HG03378 (cell line): ENCODE measurements around the gene FMO5.
"Not testable (repeated sequence)": the region's sequence is repeated elsewhere in the genome, so short reads cannot be mapped to it uniquely, and the experiment has no call there.

Source experiments
- ATAC-seq: cut with Tn5 transposase; IDR thresholded peaks from one replicate; pipeline ENCODE4 v1.9.1; 2021; ENCODE audit warnings: mild to moderate bottlenecking, moderate library complexity; ENCODE audit not compliant: unreplicated experiment

FMO5 gene

DNA sequence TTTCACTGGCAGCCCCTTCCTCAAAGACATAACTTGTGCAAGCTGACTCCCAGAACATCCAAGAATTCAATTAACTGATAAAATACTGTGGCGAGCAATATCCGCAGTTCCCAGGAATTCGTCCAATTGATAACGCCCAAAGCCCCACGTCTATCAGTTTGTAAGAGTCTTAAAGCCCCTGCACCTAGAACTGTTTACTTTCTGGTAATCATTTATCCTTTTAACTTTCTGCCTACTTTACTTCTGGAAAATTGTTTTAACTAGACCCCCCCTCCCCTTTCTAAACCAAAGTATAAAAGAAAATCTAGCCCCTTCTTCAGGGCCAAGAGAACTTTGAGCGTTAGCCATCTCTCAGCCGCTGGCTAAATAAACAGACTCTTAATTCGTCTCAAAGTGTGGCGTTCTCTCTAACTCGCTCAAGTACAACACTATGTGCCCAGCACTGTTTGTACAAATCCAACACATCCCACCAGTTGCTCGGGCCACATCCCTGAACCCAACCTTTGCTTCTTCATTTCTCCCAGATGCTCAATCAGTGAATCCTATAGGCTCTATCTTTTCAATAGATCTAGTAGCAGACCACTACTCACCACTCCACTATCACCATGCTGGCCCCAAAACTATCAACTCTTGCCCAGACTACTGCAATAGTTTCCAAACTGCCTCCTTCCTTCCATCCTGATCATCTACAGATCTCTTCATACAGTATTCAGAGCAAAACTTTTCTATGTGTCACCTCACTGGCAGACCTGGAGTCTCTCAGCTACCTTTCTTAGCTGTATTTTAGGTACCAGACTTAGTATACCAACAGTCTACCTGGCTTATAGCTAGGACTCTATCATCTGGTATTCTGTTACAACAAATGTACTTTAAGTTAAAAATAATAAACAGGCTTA, 14.0 kb upstream of the FMO5 start:
- ATAC-seq = no peak

DNA sequence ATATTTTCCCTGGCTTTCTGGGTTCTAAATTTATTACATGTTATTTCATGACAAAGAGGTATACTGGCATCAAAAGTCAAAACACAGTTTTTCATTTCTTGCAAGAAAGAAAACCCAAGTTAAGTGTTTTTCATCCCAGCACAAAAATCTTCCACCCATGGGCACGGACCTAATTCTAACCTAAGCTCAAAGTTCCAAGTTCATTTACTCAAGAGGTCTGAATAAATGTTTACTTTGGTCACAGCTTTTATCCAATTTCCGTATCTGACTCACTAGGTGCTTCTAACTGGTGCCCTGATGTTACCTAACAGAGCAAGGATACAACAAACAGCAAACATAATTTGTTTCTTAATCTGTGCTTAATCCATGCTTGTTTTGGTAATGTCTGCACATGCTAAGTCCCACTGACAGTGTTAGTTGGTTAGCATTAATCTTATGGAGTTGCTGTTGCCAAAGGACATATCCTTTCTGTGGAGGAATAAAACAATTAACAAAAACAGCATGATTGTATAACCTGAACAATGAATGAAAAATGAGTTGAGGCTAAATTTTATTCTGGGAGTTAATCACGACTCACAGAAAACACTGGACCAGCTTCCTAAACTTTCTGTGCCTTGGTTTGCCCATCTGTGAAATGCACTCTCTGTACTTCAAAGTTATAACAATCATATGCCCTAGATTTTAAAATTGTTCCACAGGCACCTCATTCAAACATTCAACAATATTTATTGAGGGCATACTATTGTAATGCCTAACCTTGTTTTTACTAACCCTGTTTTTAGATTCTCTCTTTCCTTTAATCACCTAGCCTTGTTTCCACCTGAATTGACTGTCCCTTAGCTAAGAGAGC, 13.1 kb upstream of the FMO5 start:
- ATAC-seq = no peak

DNA sequence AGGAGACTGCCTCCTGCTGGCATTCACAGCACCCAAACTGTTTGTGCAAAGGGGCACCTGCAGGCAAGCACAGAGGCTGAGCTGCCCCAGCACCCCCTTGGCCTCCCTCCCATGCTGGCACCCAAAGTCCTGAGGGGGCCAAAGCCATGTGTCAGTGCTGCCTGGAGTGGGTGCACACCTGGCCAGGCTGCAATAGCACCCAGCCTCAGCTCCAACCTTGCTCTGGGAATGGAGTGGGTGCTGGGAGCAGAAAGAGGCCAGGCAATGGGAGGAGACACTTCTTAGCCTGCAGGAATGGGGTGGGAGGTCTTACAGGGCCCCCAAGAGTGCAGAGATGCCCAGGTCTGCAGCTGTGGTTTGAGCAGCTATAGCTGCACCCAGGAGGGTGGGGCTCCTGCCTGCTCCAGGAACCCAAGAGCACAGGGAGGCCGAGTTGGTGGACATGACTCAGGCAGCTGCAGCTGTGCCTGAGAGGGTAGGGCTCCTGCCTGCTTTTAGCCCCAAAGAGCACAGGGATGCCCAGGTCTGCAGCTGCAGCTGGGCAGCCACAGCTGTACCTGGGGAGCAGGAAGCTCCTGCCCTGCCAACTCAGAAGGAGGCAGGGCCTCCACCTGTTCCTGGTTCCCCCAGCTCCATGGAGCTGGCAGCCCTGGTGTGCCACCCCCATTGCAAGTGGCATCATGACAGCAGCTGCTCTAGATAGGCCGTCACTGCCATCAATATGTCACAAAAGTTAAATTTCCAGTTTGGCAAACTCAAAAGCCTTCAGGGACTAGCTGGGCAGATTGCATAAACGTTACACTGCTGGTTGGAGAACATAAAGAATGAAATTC, 12.0 kb upstream of the FMO5 start:
- no peak for ATAC-seq

DNA sequence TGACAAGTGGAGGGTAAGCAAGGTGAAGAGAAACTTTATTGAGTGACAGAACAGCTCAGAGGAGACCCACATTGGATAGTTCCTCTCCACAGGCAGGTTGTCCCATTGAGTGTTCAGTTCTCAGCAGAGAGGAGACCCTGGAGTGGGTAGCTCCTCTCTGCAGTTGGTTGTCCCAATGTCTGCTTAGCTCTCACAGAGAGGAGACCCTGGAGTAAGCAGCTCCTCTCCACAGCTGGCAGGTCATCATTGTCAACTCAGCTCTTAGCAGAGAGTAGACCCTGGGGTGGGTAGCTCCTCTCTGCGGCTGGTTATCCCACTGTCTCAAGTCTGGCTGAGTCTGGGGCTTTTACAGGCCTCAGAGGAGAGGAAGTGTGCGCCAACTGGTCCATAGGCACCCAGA, 11.3 kb upstream of the FMO5 start:
- no peak for ATAC-seq

DNA sequence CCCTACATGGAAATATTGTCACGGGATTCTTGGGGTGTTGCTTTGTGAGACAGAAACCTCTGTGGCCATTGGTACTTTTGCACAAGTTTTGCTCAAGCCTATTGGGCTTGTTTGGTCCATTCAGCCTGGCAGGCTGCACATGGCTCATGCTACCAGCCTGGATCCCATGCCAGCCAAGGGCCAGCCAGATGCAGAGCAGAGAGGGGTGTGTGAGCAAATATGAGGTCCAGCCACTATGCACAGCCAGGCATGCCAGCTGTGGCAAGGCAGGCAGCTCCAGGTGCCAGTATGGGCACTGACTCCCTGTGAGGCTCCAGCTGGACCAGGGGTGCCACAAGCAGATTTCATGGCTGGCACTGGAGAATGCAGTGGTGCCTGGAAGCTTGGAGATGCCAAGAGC, 10.7 kb upstream of the FMO5 start:
- ATAC-seq = no peak

DNA sequence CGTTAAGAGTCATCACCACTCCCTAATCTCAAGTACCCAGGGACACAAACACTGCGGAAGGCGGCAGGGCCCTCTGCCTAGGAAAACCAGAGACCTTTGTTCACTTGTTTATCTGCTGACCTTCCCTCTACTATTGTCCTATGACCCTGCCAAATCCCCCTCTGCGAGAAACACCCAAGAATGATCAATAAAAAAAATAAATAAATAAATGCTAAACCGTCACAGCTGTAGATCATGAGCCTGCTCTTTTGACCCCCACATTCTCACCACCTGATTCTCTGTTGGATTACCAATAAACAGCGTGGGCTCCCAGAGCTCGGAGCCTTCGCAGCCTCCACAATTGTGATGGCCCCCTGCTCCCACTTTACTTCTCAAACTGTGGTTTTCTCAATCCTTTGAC, 8.8 kb upstream of the FMO5 start:
- ATAC-seq = not testable (repeated sequence)

DNA sequence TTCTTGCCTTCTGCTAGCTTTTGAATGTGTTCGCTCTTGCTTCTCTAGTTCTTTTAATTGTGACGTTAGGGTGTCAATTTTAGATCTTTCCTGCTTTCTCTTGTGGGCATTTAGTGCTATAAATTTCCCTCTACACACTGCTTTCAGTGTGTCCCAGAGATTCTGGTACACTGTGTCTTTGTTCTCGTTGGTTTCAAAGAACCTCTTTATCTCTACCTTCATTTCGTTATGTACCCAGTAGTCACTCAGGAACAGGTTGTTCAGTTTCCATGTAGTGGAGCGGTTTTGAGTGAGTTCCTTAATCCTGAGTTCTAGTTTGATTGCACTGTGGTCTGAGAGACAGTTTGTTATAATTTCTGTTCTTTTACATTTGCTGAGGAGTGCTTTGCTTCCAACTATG, 5.9 kb upstream of the FMO5 start:
- ATAC-seq = not testable (repeated sequence)

DNA sequence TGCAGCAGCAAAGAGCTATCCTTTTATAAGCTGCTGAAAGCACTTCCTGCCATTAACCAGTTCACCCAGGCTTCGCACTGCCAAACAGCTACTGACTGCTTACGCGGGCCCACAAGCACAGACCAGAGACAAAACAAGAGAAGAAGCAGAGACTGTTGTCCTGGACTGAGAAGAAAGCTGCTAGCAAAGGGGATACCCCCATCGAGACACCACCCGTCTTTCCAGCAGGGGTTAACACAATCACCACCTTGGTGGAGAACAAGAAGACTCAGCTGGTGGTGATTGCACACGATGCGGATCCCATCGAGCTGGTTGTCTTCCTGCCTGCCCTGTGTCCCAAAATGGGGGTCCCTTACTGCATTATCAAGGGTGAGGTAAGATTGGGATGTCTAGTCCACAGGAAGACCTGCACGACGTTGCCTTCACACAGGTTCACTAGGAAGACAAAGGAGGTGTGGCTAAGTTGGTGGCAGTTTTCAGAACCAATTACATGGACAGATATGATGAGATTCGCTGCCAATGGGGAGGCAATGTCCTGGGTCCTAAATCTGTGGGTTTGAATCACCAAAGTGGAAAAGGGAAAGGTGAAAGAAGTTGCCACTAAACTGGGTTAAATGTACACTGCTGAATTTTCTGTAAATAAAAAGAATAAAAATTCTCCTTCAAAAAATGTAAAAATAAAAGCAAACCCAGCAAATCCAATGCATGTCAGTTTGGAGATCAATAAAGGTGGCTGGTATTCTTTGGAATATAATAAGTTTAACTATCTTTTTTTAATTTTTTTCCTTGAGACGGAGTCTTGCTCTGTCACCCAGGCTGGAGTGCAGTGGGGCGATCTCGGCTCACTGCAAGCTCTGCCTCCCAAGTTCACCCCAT, 1.2 kb downstream of the FMO5 start:
- no peak for ATAC-seq

DNA sequence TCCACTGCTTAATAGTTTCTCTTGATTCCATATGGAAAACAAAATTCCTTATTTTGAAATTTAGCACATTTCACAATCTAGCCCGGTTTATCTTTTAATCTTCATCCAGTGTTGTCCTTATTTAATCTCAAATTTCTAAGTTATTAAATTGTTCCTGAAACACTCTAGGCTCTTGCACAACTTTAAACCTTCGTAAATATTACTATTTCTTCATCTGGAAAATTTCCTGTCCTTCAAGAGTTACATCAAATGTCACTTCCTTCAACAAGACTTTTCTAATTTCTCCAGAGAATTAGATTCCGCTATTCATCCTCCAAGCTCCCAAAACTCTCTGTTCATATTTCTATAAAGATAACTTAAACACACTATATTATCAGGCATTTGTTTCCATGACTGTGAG, 6.5 kb downstream of the FMO5 start:
- ATAC-seq = no peak

DNA sequence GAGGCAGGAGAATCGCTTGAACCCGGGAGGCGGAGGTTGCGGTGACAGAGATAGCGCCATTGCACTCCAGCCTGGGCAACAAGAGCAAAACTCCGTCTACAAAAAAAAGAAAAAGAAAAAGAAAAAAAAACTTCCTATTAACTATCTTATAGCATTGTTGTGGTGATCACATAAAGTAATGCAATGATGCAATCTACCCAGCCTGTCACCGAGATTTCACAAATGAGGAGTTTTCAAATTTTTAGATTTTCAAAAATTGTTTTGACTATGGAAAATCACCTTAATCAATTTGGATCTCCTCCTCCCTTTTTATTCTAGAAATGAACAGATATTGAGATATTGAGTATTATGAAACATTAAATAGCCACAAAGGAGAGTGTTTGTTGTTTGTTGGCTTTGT, 8.0 kb downstream of the FMO5 start:
- ATAC-seq = no peak

DNA sequence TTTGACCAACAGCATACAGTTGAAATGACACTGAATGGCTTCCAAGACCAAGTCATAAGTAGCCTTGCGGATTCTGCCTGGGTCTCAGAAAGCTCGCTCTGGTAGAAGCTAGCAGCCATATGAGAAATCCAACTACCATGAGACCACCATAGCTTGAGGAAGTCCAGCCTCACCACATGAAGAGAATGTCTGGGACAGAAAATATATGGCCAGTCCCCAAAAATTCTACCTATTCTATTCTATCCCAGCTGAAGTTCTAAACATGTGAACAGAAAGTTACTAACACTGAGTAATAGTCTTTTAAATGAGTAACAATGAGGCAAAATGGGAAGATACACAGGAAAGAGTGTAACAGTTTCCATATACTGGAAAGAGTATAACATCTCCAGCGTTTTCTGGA, 9.0 kb downstream of the FMO5 start:
- ATAC-seq = no peak

DNA sequence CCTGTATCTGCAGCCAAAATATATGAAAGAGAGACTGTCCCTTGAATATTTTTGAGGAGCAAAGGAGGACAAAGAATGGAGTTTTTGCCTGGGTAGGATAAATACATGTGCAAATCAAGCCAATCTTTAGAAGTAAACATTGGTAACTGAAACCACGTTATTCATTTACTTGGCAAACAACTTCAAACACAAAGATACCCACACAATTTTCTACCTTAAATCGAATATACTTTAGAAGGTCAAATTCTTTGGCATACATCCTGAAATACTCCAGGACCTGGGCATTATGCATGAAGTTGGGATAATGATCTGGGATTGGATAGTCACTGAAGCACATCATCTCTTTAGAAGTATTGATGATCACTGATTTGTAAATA, 9.6 kb downstream of the FMO5 start:
- ATAC-seq = no peak

DNA sequence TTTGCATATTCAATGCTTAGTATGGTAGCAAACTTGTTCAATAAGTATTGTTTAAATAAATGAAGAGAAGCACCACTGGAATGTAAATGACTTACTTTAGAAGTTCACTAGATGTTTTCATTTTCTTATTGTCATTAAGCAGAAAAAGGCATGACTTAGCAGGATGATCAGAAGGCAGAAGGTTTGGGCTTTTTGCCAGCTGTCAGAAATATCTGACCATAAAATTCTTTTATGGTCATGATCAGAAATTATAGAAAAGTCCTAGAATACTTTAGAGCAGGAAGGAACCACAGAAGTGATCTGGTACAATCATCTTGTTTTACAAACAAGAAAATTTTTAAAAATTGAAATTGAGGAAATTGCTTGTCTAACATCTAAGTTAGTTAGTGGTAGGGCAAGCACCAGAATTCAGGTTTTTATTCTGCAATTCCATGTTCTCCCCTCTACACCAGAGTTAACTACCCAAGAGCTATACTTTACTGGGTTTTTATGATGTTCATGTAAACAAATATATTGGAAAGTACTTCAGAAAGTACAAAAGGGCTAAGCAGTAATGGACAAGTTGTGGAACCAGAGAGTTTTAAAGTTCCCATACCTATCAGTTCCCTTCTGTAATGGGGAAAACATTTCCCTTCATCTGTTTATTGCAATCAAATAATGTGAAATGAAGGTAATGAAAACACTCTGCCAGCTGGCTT, 10.1 kb downstream of the FMO5 start:
- ATAC-seq = no peak

DNA sequence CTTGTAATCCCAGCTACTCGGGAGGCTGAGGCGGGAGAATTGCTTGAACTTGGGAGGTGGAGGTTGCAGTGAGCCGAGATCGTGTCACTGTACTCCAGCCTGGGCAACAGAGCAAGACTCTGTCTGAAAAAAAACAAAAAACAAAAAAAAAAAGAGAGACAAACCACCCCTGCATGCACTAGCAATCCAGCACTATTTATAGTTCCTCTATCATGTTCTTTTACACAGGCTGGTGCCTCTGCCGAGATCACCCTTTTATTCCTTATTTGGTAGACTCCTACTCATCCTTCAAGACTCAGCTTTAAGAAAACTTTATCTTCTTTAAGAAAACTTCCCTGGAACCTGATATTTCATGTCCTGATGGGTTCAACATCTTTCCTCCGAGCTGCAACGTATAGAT, 10.8 kb downstream of the FMO5 start:
- no peak for ATAC-seq

DNA sequence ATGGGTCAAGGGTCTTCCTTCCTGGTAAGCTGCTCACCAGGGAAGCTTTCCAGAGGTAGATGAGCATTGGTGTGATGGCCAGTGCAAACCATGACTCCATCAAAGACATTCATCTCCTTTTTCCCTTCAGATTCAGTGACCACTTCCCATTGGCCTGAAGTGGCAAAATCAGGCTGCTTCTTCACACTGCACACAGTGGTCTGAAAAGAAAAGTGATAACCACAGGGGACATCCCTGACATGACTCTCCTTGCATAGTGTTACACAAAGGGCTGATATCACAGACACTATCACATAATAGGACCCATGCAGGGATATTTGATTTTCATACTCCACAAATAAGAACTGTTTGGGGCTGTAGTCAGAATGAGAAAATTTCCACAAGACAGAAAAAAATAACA, 11.9 kb downstream of the FMO5 start:
- no peak for ATAC-seq

DNA sequence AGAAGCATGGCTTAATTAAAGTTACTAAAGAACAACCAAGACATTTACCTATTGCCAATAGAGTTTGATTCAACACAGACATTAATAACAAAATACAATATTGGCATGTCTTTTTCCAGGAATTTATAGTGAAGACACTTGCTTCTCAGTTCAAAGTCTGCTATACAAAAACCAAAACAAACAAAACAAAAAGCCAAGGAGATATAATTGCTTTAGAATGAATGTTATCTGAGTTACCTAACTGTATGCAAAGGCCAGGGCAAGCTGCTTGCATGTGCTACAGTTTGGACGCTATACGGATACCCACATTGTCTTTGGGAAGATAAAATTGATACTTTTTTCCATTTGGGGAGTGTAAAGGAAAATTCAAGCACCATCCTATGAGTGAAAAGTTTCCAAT, 13.6 kb downstream of the FMO5 start:
- ATAC-seq = no peak

DNA sequence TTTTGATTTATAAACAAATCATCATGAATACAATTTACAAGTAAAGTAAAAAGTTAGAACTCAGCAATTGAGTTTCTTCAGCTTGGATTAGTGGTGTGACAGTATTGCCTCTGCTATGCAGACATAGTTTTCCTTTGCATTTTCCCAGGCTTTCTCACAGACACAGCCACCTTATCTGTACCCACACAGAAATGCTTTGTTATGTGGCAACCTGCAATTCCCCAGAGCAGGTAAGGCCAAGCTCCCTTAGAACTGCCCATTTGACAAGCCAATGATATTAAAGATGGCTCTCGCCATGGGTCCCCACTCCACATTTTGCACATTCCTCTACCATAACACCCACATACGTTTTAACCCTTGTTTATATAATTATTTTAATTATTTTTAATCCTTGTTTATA, 14.2 kb downstream of the FMO5 start:
- ATAC-seq = no peak

DNA sequence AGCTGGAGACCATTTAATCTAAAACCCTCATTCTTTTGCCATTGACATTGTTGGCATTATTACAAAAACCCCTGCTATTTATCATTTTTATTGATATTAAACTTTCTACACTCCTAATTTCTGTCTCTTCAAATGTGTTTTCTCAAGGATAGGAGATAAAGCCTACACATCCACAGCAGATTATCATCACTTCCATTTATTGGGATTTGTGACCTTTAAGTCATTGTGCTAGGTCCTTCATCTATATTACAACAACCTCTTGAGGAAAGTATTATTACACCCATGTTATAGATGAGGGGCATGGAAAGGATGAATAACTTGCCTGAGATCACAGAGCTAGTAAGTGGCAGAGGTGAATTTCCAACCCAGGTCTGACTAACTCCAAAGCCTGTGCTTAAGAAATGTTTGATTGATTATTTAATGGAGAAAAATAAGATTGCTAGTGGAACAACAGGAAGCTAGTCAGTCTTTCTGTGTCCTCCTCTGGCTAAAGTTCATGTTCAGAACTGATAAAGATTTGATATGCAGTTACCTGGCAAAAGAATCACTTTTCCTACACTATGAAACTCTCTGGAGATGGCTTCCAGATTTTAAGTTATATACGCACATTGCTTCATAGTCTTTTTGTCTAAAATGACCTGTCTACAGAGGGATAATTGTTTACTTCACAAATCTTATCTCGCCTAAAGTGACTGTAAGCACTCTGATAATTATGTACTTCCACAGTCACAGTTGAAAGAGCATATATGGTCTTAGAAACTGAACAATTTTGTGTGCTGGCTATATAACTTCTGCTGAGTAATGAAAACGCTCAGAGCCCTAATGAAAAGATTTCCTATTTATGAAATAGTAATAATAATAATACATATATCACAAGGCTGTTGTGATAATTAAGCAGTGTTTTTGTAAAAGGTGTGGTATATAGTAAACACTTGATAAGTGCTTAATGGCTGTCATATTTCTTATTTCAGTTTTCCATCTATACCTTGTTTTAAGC, 15.0 kb downstream of the FMO5 start:
- ATAC-seq = no peak

DNA sequence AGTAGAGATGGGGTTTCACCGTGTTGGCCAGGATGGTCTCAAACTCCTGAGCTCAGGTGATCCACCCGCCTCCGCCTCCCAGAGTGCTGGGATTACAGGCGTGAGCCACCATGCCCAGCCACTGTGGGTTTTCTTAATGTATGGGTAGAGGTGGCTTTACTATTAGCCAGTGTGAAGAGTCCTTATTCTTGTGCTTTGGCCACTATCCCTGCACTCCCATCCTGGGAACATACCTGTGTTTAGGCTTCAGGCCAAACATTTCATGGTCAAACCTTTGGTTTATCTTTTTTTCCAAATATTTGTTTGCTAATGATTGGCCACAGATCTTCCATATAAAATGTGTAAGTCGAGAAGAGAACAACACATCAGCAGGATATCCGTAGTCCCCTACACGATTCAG, 16.5 kb downstream of the FMO5 start:
- ATAC-seq = no peak
